K562 treated with DMSO at 1 percent for 4 hours (cell line): ENCODE measurements around the gene LYSMD2. TPM values are rescaled to one million over a fixed set of nuclear protein-coding genes. Genes with fewer than 3 reads are reported as not detected.

ENCODE experiments used
- total RNA-seq: library from RNA; unstranded; fragments of 300-600 nt; gene quantifications from 2 replicates; pipeline ENCODE4 v1.2.3, GENCODE V29; 2022; ENCODE audit not compliant: insufficient read depth

Gene LYSMD2
- 3.3 and 6.2 TPM in 2 replicates for total RNA-seq

GRCh38 chr15:51737522-51738305 is at the start of gene LYSMD2:
TSS of gene LYSMD2 (minus strand) at chr15:51737655. CDS start at chr15:51737622, 33 bp downstream.

GRCh38 chr15:51750792-51751696 is 13.6 kb upstream of the LYSMD2 start, which contains the start of gene TMOD2:
TSS of gene TMOD2 (plus strand) at chr15:51751597. CDS start at chr15:51766442, 14,845 bp downstream.

GRCh38 chr15:51681303-51681963 is 56.0 kb downstream of the LYSMD2 start, which contains the start of gene SCG3:
TSS of gene SCG3 (plus strand) at chr15:51681503. CDS start at chr15:51681756, 253 bp downstream.

Other genes with a start within 250 kb of the LYSMD2 start
- gene DMXL2, start 114.9 kb downstream of the LYSMD2 start, total RNA-seq = 39.3 and 39.8 TPM in 2 replicates
- 8.5 and 14.9 TPM in 2 replicates for gene SCG3, start 56.2 kb downstream of the LYSMD2 start, total RNA-seq
- 1.8 and 2.5 TPM in 2 replicates for gene TMOD2, start 13.9 kb upstream of the LYSMD2 start, total RNA-seq
- gene TMOD3, start 92.0 kb upstream of the LYSMD2 start, total RNA-seq = 11.0 and 13.3 TPM in 2 replicates
- gene LEO1, start 234.1 kb upstream of the LYSMD2 start, total RNA-seq = 22.4 TPM in 2 replicates